ENCODE results near the gene NRP1. TPM values are rescaled to one million over a fixed set of nuclear protein-coding genes. Genes with fewer than 3 reads are reported as not detected.

Gene NRP1
- total RNA-seq, 4 donors from 2014 or later: 20.4 to 29.0 (median 22.1) TPM

DNA sequence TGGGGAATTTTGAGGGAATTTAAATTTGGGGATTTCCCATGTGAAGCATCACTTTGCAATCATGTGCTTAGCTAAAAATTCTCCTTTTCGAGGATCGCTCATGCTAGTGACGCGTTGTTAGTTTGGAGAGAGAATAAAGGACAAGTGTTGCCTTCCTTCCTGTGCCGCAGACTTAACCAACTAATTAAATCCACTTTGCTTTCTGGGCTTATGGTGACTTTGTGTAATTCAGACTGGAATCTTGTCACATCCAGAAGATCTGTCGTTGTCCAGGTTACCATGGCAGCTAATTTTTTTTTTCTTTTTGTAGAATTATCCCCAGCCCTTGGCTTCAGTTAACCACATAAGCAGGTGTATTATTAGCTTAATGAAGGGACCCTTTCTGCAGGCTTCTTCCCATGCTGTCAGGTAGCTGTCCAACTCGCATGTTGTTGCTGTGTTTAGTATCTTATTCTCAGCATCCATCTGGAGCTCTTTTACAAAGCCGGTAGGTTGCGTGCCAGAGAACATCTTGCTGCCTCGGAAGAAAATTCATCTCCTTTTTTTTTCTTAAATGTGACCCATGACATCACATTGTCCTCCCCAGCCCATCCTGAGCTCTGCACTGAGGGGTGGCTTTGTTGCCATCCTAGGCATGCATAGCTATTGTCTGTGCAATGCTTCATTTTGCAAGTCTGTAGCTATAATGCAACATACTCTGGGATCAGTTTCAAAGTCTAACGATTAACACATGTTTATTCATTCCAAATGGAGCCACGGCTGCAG, 47.2 kb upstream of the NRP1 start:
- Histone ChIP-seq H3K27ac (no peak overlapping the region), H3K4me3 (no peak overlapping the region), H3K9me3 (no peaks in the 10 kb centered on the region), H3K4me1 (peaks cover 0 to 5% of the 10 kb centered on the region in 2 donors), H3K36me3 (no peaks in the 10 kb centered on the region), H3K27me3 (no peaks in the 10 kb centered on the region)
- no peak for ATAC-seq
- in situ Hi-C loops (cut with MboI; ENCODE audit: low sequenced_read_pairs in 4 of 4) (no loop called here), intact Hi-C loops (cut with DNase I; ENCODE audit: low total_unique reads) (no loop called here)
- no peak for DNase-seq
- no peak for TF ChIP-seq POLR2A (IDR thresholded peaks at IDR 0.05)
- TF ChIP-seq, protein P1, sequence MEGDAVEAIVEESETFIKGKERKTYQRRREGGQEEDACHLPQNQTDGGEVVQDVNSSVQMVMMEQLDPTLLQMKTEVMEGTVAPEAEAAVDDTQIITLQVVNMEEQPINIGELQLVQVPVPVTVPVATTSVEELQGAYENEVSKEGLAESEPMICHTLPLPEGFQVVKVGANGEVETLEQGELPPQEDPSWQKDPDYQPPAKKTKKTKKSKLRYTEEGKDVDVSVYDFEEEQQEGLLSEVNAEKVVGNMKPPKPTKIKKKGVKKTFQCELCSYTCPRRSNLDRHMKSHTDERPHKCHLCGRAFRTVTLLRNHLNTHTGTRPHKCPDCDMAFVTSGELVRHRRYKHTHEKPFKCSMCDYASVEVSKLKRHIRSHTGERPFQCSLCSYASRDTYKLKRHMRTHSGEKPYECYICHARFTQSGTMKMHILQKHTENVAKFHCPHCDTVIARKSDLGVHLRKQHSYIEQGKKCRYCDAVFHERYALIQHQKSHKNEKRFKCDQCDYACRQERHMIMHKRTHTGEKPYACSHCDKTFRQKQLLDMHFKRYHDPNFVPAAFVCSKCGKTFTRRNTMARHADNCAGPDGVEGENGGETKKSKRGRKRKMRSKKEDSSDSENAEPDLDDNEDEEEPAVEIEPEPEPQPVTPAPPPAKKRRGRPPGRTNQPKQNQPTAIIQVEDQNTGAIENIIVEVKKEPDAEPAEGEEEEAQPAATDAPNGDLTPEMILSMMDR (IDR thresholded peaks at IDR 0.05 in 4 of 5, conservative IDR thresholded peaks at IDR 0.05 in 1 of 5): no peak

DNA sequence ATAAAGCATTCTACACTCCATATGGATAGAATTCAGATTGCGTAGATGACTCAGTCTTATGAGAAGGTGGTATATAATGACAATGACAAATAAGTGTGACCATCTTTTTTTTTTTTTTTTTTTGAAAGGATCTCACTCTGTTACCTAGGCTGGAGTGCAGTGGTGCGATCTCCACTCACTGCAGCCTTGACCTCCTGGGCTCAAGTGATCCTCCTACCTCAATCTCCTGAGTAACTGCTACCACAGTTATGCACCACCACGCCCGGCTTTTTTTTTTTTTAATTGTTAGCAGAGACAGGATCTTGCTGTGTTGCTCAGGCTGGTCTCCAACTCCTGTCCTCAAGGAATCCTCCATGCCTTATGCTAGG, 43.2 kb upstream of the NRP1 start:
- intact Hi-C loops (cut with DNase I; ENCODE audit: low total_unique reads): no loop called here
- TF ChIP-seq, protein P1 (IDR thresholded peaks at IDR 0.05 in 4 of 5, conservative IDR thresholded peaks at IDR 0.05 in 1 of 5): no peak
- TF ChIP-seq POLR2A (IDR thresholded peaks at IDR 0.05): no peak
- Histone ChIP-seq H3K9me3 (no peaks in the 10 kb centered on the region), H3K36me3 (no peaks in the 10 kb centered on the region), H3K27me3 (no peaks in the 10 kb centered on the region), H3K4me1 (peaks cover 0 to 5% of the 10 kb centered on the region in 2 donors), H3K27ac (no peak overlapping the region), H3K4me3 (no peak overlapping the region)
- in situ Hi-C loops (cut with MboI; ENCODE audit: low sequenced_read_pairs in 4 of 4): no loop called here
- ATAC-seq: no peak
- no peak for DNase-seq

DNA sequence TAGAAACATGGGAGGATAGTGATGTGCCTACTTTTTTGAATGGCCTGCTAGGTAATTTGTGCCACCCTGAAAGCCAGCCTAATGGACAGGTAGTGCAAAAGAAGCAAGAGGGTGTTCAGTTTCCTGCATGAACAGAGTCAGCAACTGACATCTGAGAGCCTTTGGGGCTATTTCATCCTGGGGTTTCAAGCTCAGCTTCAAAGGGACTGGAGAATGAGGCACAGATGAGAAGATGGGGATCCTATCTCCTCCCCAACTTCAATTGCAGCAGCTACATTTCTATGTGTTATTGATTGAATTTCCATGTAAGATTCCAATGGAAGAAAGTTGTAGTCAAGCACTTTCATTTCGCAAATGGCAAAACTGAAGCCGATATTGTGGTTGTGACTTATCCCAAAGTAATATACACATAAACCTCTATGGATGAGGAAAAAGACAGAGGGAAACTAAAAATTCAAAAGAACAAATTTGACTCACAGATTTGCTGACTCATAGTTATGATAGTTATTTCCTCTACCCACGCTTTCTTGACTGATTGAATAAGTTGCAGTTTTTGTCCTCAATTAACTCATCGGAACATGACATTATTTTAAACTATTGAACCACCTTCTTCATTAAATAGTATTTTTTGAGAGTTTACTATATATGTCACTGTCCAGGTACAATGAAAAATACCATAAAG, 42.6 kb upstream of the NRP1 start:
- in situ Hi-C loops (cut with MboI; ENCODE audit: low sequenced_read_pairs in 4 of 4): no loop called here
- Histone ChIP-seq H3K27me3 (no peaks in the 10 kb centered on the region), H3K9me3 (no peaks in the 10 kb centered on the region), H3K36me3 (no peaks in the 10 kb centered on the region), H3K4me1 (peaks cover 0 to 3% of the 10 kb centered on the region in 2 donors), H3K4me3 (no peak overlapping the region), H3K27ac (no peak overlapping the region)
- DNase-seq (no peak), ATAC-seq (no peak)
- intact Hi-C loops (cut with DNase I; ENCODE audit: low total_unique reads): no loop called here
- TF ChIP-seq, protein P1 (IDR thresholded peaks at IDR 0.05 in 4 of 5, conservative IDR thresholded peaks at IDR 0.05 in 1 of 5): no peak
- no peak for TF ChIP-seq POLR2A (IDR thresholded peaks at IDR 0.05)

DNA sequence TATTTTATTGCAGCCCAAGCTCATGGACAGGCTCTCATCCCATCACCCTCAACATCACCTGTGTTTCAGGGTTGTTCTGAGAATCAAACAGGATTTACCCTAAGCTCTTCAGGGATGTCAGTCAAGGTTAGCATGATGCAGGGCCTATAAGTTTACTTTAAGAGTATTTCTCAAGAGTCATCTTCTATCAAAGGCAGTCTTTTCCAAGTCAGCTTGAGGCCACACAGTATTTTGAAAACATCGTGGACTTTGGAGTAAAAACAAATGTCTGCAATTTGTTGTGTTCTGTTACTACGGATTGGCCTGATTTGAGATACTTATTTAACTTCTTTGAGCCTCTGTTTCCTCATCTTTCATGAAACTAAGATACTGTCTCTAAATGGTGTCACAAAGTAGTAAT, 42.0 kb upstream of the NRP1 start:
- no peak for ATAC-seq
- Histone ChIP-seq H3K4me1 (no peaks in the 10 kb centered on the region), H3K27me3 (no peaks in the 10 kb centered on the region), H3K27ac (no peak overlapping the region), H3K36me3 (no peaks in the 10 kb centered on the region), H3K4me3 (no peak overlapping the region), H3K9me3 (no peaks in the 10 kb centered on the region)
- intact Hi-C loops (cut with DNase I; ENCODE audit: low total_unique reads): no loop called here
- TF ChIP-seq, protein P1 (IDR thresholded peaks at IDR 0.05 in 4 of 5, conservative IDR thresholded peaks at IDR 0.05 in 1 of 5): no peak
- TF ChIP-seq POLR2A (IDR thresholded peaks at IDR 0.05): no peak
- DNase-seq: no peak
- in situ Hi-C loops (cut with MboI; ENCODE audit: low sequenced_read_pairs in 4 of 4): no loop called here
